COLO668 (cell line): ENCODE measurements around the gene ELOVL3.
A peak's percentile ranks its signal among the peaks of the same experiment; 100 is the strongest.
"Not testable (repeated sequence)": the region's sequence is repeated elsewhere in the genome, so short reads cannot be mapped to it uniquely, and the experiment has no call there.

Experiments used
- DNase-seq: peaks from one replicate; lab custom pipeline; 2025; ENCODE audit not compliant: unreplicated experiment; lab: John Stamatoyannopoulos, UW

Gene ELOVL3

DNA sequence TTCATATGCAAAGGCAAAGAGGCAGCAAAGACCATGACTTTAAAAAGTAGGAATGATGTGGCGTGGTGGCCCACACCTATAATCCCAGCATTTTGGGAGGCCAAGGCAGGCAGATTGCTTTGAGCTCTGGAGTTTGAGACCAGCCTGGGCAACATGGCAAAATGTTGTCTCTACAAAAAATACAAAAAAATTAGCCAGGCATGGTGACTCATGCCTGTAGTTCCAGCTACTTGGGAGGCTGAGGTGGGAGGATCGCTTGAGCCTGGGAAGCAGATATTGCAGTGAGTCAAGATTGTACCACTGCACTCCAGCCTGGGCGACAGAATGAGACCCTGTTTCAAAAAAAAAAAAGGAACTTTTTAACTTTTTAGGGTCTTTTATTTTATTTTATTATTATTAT is 26.4 kb downstream of the ELOVL3 start:
- not testable (repeated sequence) for DNase-seq

DNA sequence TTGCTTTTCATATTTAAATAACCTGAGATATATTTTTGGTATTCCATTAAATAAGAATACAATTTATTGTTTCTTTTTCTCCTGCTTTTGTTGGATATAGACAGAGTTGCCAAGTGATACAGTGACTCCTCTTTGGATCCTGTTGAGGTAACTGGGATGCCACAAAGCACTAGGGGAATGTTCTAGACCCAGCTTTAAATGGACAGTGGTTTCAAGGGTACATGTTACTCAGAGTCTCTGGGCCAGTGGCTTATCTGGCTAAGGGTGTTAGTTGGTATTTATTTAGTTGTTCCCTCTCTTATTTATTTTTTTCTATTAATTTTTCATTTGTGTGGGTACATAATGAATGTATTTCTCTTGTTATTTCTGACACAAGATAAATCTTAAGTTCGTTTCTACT is 28.3 kb downstream of the ELOVL3 start:
- no peak for DNase-seq

DNA sequence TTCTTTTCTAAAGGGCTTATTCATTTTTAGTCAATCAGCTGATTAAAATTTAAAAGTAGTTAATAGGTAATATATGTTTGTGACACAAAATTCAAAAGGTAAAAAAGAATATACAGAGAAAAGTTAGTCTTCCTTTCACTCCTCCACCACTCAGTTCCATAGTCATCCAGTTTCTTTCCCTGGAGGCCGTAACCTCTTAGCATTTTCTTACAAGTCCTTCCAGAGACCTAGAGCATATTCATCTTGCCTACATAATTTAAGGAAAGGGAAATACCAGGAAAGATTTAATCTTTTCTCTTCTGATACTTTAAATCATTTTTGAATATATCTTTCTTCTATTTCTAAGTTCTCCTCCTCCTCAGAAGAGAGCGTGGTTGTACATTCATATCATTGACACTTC is 29.3 kb downstream of the ELOVL3 start:
- DNase-seq = no peak

DNA sequence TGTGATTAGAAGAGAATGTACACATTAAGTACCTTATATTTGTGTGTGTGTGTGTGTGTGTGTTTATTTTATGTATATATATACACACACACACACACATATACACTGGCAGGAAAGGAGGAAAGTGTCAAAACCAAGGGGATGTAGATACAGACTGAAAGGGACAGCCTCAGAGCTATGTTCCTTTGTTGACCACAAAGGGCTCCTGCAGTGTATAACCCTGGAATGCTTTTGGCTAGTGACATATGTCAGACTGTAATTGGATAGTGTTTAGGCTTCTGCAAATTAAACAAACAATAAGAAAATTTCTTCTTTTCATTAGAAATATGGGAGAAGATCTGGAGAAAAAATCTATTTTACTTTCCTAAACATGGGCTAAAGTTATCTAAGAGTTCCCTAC is 35.1 kb downstream of the ELOVL3 start:
- no peak for DNase-seq

DNA sequence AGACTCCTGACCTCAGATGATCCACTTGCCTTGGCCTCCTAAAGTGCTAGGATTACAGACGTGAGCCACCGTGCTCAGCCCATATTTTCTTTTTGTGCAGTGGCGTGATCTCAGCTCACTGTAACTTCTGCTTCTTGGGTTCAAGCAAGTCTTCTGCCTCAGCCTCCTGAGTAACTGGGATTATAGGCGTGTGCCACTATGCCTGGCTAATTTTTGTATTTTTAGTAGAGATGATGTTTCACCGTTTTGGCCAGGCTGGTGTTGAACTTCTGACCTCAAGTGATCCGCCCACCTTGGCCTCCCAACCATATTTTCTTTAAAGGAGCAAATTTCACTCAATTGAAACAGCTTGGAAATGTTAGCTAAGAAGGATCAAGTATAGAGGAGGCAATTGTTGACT is 35.7 kb downstream of the ELOVL3 start:
- DNase-seq = no peak

DNA sequence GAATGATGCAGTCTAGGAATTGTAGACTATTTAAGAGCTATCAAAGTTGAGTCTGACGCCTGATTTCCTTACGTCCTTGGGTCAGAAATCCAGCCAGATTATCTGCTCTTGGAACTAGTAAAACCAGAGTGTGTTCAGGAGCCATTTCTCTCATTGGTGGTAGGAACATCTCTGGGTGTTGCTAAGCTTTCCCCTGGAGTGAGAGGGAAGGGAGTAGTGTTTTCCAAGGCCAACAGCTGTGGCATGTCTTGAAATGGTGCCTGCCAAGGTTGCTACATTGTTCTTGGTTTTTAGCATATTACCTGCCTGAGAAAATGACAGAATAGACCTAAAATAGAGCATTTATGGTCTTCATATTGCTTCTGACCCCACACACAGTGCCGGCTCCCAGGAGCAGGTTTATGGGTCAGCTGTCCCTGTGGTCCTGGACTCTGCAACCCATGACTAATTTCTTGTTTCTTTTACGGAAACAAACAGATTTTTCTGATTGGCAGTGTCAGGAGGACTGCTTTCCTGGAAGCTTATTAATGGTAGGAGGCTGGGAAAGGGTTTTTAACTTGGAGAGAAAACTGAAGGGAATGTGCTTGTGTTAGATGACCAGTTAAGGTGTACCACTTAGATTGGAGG is 36.8 kb downstream of the ELOVL3 start:
- no peak for DNase-seq

DNA sequence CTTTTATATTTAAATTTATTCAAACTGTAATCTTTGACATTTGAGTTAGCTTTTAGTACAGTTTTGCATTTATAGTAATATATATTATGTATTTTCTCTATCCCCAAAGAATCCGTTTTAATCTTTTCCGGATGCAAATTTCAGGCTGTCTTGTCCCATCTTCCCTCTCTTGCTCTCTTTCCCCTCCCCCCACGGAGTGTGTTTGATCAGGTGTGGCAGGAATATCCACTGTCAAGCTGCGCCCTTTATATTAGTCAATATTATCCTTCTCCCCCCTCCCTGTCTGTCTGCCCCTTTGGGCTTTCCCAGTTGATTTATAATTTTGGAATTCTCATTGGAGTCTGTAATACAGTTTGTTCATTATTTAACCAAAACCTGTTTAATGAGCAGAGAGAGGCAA is 38.3 kb downstream of the ELOVL3 start:
- peak; percentile 49 for DNase-seq

DNA sequence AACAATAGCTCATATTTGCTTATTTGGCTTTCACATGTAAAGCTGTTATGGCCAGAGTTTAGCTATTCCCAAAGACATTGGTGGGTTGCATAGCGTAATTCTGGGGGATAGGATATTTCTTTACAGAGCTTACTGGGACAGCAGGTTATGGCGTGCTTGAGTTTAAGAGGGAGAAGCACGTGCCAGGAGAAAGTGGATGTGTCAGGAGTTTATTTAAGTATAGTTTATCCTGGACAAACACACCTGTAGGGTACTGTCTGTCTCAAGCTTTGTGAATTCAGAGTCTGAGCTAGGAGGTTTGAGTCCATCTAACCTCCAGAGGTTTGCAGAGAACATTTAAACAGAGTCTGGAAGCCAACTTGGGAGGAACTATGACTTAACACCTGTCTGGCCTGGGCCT is 40.6 kb downstream of the ELOVL3 start:
- no peak for DNase-seq

DNA sequence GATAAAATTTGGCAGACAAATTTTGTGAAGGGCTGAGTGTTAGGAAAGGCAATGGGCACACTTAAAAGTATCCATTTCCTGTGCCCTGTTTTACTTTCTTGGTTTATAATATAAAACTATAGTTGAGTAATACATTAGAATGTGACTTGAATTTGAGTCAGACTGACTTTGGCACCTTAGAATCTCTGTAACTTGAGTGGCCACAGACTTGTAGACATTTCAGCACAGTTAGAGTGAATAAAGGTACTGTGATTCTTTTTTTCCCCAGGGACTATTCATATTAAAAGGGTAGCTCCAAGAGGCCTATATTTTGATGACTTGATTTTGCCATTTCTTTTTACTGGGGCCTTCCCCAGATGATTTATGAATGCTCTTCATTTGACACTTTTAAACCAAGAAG is 41.6 kb downstream of the ELOVL3 start:
- DNase-seq = no peak

DNA sequence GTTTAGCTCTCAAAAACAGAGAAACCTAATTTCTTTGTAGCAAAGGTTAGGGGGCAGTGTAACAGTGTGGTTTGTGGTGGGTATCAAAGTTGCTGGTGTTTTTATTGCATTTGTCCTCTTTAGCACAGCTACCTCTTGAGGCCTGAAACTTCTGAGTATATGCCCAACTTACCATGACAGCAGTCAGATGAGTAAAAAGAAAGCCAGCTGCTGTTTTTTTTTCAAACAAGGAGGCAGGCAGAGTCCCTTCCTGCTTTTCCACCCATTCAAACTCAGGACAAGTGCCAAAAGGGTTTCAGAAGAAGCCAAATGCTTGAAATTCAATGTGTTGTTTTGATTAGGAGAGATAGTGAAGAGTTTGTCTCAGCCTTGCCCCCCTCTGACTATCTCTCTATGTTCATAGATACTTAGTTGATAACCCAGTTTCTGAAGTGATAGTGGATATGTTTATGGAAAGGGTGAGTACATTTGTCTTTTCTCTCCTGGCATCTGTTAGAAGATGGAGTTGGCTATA is 42.3 kb downstream of the ELOVL3 start:
- no peak for DNase-seq

DNA sequence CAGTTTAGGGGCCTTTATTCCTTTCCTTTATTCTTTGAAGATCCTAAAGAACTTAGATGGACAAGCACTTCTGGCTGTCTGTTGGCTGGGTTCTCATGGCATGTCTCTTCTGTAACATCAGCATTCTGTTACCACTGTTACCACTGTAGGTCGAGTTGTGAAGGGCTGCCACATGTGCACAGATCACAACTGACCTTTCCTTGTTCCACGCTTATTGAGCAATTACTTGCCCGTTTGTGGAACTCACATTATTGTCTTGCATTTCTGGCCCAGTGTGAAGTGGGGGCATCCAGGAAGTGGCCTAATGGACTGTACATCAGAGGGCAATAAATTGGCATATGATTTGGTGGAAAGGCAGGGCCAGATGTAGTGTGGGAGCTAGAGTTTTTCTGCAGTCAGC is 42.9 kb downstream of the ELOVL3 start:
- DNase-seq = no peak

DNA sequence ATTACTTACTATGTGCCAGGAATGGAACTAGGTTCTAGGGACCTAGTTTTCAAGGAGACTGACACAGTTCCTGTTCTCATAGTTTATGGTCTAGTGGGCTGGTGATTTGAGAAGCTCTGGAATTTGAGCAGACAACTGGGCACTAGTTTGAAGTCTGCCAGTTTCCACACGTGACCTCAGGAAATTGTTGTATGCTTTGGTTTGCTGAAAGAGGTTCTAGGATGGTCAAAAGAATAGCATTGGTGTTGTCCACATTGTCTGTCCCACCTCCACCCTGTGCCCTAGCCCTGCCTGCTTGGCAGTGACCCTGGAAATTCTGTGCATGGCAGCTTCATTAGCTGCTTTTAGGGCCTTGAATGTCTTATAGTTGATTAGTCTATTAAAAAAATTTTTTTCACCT is 48.0 kb downstream of the ELOVL3 start:
- DNase-seq = no peak

DNA sequence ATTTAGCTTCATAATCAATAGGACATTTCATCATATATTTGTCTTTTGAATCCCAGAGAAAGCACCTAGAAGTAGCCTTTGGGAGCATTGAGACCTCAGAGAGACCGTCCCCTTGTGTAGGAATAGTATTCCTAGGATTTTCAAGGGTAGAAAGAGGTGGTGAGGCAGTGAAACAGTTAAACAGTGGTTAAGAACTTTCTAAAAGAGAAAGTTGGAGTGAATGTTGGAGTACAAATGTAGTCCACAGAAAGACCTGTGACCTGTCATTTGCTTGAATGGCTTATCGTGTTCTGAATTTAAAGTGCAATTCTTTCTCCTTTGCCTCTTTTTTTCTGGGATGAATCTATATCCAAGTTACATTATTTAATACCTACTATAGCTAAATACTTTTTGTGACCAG is 49.2 kb downstream of the ELOVL3 start:
- no peak for DNase-seq

DNA sequence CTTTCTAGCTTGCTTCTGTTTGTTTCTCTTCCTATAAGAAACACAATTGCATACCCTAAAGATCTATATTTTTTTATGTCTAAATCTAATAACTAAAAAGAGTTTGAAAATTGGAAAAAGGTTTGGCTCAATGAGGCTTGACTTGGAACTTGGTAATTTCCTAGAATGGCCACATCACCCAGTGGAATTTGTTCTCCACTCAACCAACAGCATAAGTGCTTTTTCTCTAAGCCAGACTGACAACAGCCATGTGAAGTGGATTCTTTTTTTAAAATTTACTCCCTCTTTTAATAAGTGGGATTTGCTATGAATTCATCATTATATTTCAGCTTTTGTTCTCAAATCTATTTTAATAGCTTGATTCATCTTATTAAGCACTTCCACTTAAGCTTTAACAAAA is 53.0 kb downstream of the ELOVL3 start:
- DNase-seq = no peak
